ENCODE results near the gene DYNC1I1. TPM values are rescaled to one million over a fixed set of nuclear protein-coding genes. Genes with fewer than 3 reads are reported as not detected.

DYNC1I1 gene
- total RNA-seq, 1 donor from 2014 or later = 1.6 TPM

- peaks cover 6% of the 10 kb centered on the region for H3K9me3 Mint-ChIP-seq (ENCODE audit: low read depth)
- H3K27me3 Mint-ChIP-seq = no peaks in the 10 kb centered on the region
- H3K27ac Mint-ChIP-seq = no peak overlapping the region
- H3K4me3 Mint-ChIP-seq (ENCODE audit: low read depth) = no peak overlapping the region
- no peak for TF ChIP-seq CTCF (IDR thresholded peaks at IDR 0.05; ENCODE audit: unreplicated experiment)
- DNase-seq (ENCODE audit: low spot score, unreplicated experiment) = no peak
- H3K36me3 Mint-ChIP-seq (ENCODE audit: insufficient read depth) = no peaks in the 10 kb centered on the region
- H3K4me1 Mint-ChIP-seq (ENCODE audit: low read depth) = peaks cover 6% of the 10 kb centered on the region
These were observed 14.2 kb upstream of the DYNC1I1 start for GRCh38 chr7:95758187-95758586.

- no peaks in the 10 kb centered on the region for H3K4me1 Mint-ChIP-seq (ENCODE audit: low read depth)
- no peak overlapping the region for H3K27ac Mint-ChIP-seq
- H3K9me3 Mint-ChIP-seq (ENCODE audit: low read depth) = peaks cover 10% of the 10 kb centered on the region
- DNase-seq (ENCODE audit: low spot score, unreplicated experiment) = no peak
- H3K36me3 Mint-ChIP-seq (ENCODE audit: insufficient read depth) = no peaks in the 10 kb centered on the region
- H3K27me3 Mint-ChIP-seq = peaks cover 9% of the 10 kb centered on the region
- TF ChIP-seq CTCF (IDR thresholded peaks at IDR 0.05; ENCODE audit: unreplicated experiment) = no peak
- no peak overlapping the region for H3K4me3 Mint-ChIP-seq (ENCODE audit: low read depth)
These were observed 6.3 kb upstream of the DYNC1I1 start for GRCh38 chr7:95766086-95766485.

GRCh38 chr7:95766657-95767056, 5.7 kb upstream of the DYNC1I1 start:
- no peak for TF ChIP-seq CTCF (IDR thresholded peaks at IDR 0.05; ENCODE audit: unreplicated experiment)
- Mint-ChIP-seq H3K4me1 (ENCODE audit: low read depth) (no peaks in the 10 kb centered on the region), H3K4me3 (ENCODE audit: low read depth) (no peak overlapping the region), H3K36me3 (ENCODE audit: insufficient read depth) (no peaks in the 10 kb centered on the region), H3K9me3 (ENCODE audit: low read depth) (peaks cover 10% of the 10 kb centered on the region), H3K27ac (no peak overlapping the region), H3K27me3 (peaks cover 9% of the 10 kb centered on the region)
- DNase-seq (ENCODE audit: low spot score, unreplicated experiment) = no peak

- peaks cover 3% of the 10 kb centered on the region for H3K4me1 Mint-ChIP-seq (ENCODE audit: low read depth)
These were observed 622 bp downstream of the DYNC1I1 start for GRCh38 chr7:95772771-95773581.

More at GRCh38 chr7:95772771-95773581, 622 bp downstream of the DYNC1I1 start:
- Mint-ChIP-seq H3K4me3 (ENCODE audit: low read depth) (peak overlapping the region; percentile 63), H3K27ac (no peak overlapping the region), H3K27me3 (peaks cover 51% of the 10 kb centered on the region), H3K36me3 (ENCODE audit: insufficient read depth) (no peaks in the 10 kb centered on the region), H3K9me3 (ENCODE audit: low read depth) (no peaks in the 10 kb centered on the region)
- no peak for DNase-seq (ENCODE audit: low spot score, unreplicated experiment)
- no peak for TF ChIP-seq CTCF (IDR thresholded peaks at IDR 0.05; ENCODE audit: unreplicated experiment)
